ENCODE results near the gene AFG1L.

Gene AFG1L

DNA sequence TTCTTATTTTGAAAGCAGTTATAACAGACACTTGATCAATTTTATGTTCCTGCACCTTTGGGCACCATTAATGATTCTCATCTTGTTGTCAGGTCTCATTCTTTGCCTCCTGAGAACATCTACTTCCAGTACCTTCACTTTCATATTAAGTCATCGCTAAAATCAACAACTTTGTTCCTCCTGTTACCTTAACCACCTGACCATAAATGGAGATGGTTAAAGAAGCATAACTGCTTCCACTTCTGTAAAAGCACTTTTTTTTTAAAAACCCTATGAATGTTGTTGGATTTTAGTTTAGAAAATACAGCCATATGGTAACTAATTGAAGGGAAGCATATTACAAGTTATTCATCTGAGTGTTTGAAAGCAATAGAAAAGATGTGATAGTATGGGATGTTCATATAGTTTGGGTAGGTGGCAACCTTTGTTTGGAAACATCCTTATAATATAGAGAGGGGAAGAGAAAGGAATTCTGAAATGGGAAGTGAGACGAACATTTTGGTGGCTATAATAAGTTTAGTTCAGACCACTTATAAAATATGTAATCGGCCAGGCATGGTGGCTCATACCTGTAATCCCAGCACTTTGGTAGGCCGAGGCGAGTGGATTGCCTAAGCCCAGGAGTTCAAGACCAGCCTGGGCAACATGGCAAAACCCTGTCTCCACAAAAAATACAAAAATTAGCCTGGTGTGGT lies 53.9 kb downstream of the AFG1L start:
- no peak overlapping the region for H3K9ac ChIP-seq (ENCODE audit: low read length in 2 of 2)
- no peaks in the 10 kb centered on the region for H3K36me3 ChIP-seq (ENCODE audit: control insufficient read depth in 2 of 2, insufficient read depth in 2 of 2, low read length in 2 of 2)
- H3K4me3 ChIP-seq (ENCODE audit: low read length in 2 of 2) = no peak overlapping the region
- H3K4me1 ChIP-seq (ENCODE audit: control insufficient read depth, insufficient read depth, low read length) = no peaks in the 10 kb centered on the region
- no peaks in the 10 kb centered on the region for H3K27me3 ChIP-seq (ENCODE audit: control insufficient read depth in 1 of 2, insufficient read depth in 2 of 2, low read length in 2 of 2)
- H3K27ac ChIP-seq (ENCODE audit: low read length) = no peak overlapping the region
- no peaks in the 10 kb centered on the region for H3K9me3 ChIP-seq (ENCODE audit: control insufficient read depth in 2 of 2, low read length in 2 of 2)

DNA sequence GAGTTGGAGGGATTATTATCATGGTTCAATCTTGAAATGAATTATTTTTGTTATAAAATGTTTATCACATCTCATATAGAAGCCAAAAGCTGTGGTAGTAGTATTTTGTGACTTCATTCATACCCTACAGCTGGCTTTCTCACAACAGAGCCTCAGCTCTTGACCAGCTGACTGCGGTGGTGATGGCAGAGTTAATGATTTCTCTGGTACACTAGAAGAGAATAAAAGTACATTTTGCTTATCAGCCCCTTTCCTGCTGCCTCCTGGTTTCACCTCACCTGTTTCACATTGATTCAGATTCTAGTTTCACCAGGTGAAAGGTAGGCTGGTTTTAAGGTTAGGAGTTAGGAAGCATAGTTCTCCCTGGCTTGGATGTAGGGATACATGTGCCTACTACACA lies 55.7 kb downstream of the AFG1L start:
- H3K4me3 ChIP-seq (ENCODE audit: low read length in 2 of 2) = no peak overlapping the region

DNA sequence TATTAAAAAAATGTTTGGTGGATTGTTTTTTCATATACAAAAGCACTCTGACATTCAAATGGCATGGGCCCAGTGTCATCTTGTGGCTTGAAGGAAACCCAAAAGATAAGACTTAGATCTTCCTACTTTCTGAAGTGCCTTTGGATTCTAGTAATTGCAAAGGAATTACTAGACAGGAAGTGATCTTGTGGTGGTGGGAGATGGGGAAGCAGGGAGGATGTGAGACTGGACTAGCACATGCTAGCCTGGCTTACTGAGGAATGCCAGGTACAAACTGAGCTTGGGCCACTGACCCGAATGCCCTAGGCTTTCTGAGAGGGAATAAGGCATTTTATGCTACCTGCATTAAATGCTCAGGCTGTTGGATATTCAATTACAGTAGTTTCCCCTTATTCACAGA lies 59.0 kb downstream of the AFG1L start:
- no peaks in the 10 kb centered on the region for H3K4me1 ChIP-seq (ENCODE audit: control insufficient read depth, insufficient read depth, low read length)
- no peak overlapping the region for H3K4me3 ChIP-seq (ENCODE audit: low read length in 2 of 2)
- H3K27me3 ChIP-seq (ENCODE audit: control insufficient read depth in 1 of 2, insufficient read depth in 2 of 2, low read length in 2 of 2) = no peaks in the 10 kb centered on the region
- peaks cover 0 to 6% of the 10 kb centered on the region in 2 donors for H3K36me3 ChIP-seq (ENCODE audit: control insufficient read depth in 2 of 2, insufficient read depth in 2 of 2, low read length in 2 of 2)
- no peak overlapping the region for H3K9ac ChIP-seq (ENCODE audit: low read length in 2 of 2)
- no peak overlapping the region for H3K27ac ChIP-seq (ENCODE audit: low read length)
- H3K9me3 ChIP-seq (ENCODE audit: control insufficient read depth in 2 of 2, low read length in 2 of 2) = no peaks in the 10 kb centered on the region

More for the DNA sequence above, 55.7 kb downstream of the AFG1L start:
- no peaks in the 10 kb centered on the region for H3K9me3 ChIP-seq (ENCODE audit: control insufficient read depth in 2 of 2, low read length in 2 of 2)
- H3K4me1 ChIP-seq (ENCODE audit: control insufficient read depth, insufficient read depth, low read length) = no peaks in the 10 kb centered on the region
- no peaks in the 10 kb centered on the region for H3K36me3 ChIP-seq (ENCODE audit: control insufficient read depth in 2 of 2, insufficient read depth in 2 of 2, low read length in 2 of 2)
- no peak overlapping the region for H3K27ac ChIP-seq (ENCODE audit: low read length)
- no peak overlapping the region for H3K9ac ChIP-seq (ENCODE audit: low read length in 2 of 2)
- H3K27me3 ChIP-seq (ENCODE audit: control insufficient read depth in 1 of 2, insufficient read depth in 2 of 2, low read length in 2 of 2) = no peaks in the 10 kb centered on the region

DNA sequence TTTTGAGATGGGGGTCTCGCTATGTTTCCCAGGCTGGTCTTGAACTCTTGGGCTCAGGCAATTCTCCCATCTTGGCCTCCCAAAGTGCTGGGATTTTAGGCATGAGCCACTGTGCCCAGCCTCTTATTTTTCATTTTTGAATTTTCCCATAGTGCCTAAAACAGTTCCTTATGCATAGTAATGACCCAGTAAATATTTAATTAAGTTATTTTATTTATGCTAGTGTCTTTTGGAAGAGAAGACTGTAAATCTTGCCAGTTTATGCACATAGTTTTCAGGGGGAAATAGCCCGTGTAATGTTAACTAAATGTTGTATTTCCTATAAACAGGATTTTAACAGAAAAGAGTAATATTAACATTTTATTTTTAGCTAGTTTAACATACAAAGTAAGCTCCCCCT lies 60.3 kb downstream of the AFG1L start:
- peaks cover 0 to 6% of the 10 kb centered on the region in 2 donors for H3K36me3 ChIP-seq (ENCODE audit: control insufficient read depth in 2 of 2, insufficient read depth in 2 of 2, low read length in 2 of 2)
- no peaks in the 10 kb centered on the region for H3K4me1 ChIP-seq (ENCODE audit: control insufficient read depth, insufficient read depth, low read length)
- no peak overlapping the region for H3K27ac ChIP-seq (ENCODE audit: low read length)
- no peaks in the 10 kb centered on the region for H3K9me3 ChIP-seq (ENCODE audit: control insufficient read depth in 2 of 2, low read length in 2 of 2)
- H3K4me3 ChIP-seq (ENCODE audit: low read length in 2 of 2) = no peak overlapping the region
- H3K27me3 ChIP-seq (ENCODE audit: control insufficient read depth in 1 of 2, insufficient read depth in 2 of 2, low read length in 2 of 2) = no peaks in the 10 kb centered on the region
- H3K9ac ChIP-seq (ENCODE audit: low read length in 2 of 2) = no peak overlapping the region

DNA sequence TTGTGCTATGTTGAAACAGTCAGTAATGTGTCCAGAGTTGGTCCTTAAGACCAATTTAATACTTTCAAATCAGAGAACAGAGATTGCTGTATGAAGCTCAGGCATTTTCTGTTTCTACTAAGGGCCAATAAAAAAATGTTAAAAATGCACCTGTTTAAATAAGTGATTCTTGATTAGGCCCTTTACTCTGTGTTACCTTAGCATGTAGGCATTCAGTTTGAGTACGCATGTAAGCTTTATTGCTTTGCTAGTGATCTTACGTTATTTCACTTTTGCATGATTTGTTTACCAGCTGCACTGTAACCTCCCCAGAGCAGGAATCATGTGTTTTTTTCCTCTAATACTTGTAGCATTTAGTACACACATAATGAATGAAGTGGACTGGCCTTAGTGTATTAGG lies 61.0 kb downstream of the AFG1L start:
- no peak overlapping the region for H3K4me3 ChIP-seq (ENCODE audit: low read length in 2 of 2)
- H3K9ac ChIP-seq (ENCODE audit: low read length in 2 of 2) = no peak overlapping the region
- H3K27ac ChIP-seq (ENCODE audit: low read length) = no peak overlapping the region
- H3K9me3 ChIP-seq (ENCODE audit: control insufficient read depth in 2 of 2, low read length in 2 of 2) = no peaks in the 10 kb centered on the region
- H3K27me3 ChIP-seq (ENCODE audit: control insufficient read depth in 1 of 2, insufficient read depth in 2 of 2, low read length in 2 of 2) = no peaks in the 10 kb centered on the region
- no peaks in the 10 kb centered on the region for H3K4me1 ChIP-seq (ENCODE audit: control insufficient read depth, insufficient read depth, low read length)
- H3K36me3 ChIP-seq (ENCODE audit: control insufficient read depth in 2 of 2, insufficient read depth in 2 of 2, low read length in 2 of 2) = peaks cover 0 to 6% of the 10 kb centered on the region in 2 donors

DNA sequence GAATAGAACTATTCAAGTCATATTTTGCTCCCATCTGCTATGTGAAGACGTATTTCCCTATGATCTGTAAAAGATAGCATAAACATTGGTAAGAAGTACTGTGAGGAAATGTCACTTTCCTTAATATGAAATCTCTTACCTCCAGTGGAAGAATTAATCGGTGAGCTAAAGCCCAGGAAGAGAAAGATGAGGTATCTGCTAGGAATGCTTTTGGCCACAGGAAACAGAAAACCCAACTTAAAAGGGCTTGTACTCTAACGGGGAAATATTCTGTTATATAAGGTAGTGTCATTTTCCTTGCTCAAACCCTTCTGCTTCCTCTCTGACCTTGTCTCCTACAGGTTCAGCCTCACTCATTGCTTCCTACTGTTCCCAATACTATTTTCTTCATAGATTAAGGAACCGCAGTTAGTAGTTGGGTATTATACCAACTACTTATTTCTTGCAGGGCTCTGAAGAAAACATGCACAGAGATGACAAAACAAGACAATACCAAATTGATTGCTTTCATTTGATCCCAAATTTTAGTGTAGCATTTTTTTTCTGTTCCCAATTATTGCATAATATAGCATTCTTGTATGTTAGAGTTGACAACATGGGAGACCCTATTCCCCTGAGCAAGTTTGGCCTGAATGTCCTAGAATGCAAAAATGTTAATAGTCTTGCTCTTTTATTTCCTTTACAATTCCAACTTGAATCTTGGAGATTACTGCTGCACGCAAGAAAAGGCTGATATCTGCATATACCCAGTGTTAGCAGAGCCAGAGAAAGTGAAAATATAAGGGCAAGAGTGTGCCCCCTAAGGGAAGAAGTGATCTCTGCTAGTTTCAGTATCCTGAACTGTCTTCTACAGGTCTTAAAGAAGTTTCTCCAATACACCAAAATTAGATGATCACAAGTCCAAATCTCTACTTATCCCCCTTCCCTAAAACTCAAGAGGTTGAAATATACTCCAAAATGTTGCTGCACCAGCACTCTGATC lies 65.3 kb downstream of the AFG1L start:
- no peaks in the 10 kb centered on the region for H3K9me3 ChIP-seq (ENCODE audit: control insufficient read depth in 2 of 2, low read length in 2 of 2)
- H3K27ac ChIP-seq (ENCODE audit: low read length) = no peak overlapping the region
- H3K4me1 ChIP-seq (ENCODE audit: control insufficient read depth, insufficient read depth, low read length) = no peaks in the 10 kb centered on the region
- H3K36me3 ChIP-seq (ENCODE audit: control insufficient read depth in 2 of 2, insufficient read depth in 2 of 2, low read length in 2 of 2) = peaks cover 0 to 6% of the 10 kb centered on the region in 2 donors
- no peak overlapping the region for H3K4me3 ChIP-seq (ENCODE audit: low read length in 2 of 2)
- H3K9ac ChIP-seq (ENCODE audit: low read length in 2 of 2) = no peak overlapping the region
- no peaks in the 10 kb centered on the region for H3K27me3 ChIP-seq (ENCODE audit: control insufficient read depth in 1 of 2, insufficient read depth in 2 of 2, low read length in 2 of 2)

DNA sequence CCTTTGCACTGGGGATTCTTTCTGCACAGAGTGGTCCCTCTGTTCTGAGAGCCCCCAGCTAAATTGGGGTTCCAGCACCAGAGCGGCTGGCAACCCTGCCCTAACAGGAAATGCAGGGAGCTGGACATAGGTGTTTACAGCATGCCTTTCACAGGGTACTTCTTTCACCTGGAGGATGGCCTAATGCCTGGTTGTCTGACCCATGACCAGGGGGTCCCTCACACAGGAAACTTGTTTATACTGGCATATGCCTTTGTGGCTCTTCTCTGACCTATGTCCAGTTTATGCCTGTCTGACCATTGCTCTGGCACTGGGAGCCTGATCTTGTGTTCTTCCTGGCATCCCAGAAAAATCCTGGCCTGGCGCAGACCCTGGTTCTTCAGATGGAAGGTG lies 66.1 kb downstream of the AFG1L start:
- H3K36me3 ChIP-seq (ENCODE audit: control insufficient read depth in 2 of 2, insufficient read depth in 2 of 2, low read length in 2 of 2) = peaks cover 0 to 6% of the 10 kb centered on the region in 2 donors
- H3K4me1 ChIP-seq (ENCODE audit: control insufficient read depth, insufficient read depth, low read length) = no peaks in the 10 kb centered on the region
- no peaks in the 10 kb centered on the region for H3K9me3 ChIP-seq (ENCODE audit: control insufficient read depth in 2 of 2, low read length in 2 of 2)
- no peaks in the 10 kb centered on the region for H3K27me3 ChIP-seq (ENCODE audit: control insufficient read depth in 1 of 2, insufficient read depth in 2 of 2, low read length in 2 of 2)
- no peak overlapping the region for H3K9ac ChIP-seq (ENCODE audit: low read length in 2 of 2)
- no peak overlapping the region for H3K4me3 ChIP-seq (ENCODE audit: low read length in 2 of 2)
- no peak overlapping the region for H3K27ac ChIP-seq (ENCODE audit: low read length)

DNA sequence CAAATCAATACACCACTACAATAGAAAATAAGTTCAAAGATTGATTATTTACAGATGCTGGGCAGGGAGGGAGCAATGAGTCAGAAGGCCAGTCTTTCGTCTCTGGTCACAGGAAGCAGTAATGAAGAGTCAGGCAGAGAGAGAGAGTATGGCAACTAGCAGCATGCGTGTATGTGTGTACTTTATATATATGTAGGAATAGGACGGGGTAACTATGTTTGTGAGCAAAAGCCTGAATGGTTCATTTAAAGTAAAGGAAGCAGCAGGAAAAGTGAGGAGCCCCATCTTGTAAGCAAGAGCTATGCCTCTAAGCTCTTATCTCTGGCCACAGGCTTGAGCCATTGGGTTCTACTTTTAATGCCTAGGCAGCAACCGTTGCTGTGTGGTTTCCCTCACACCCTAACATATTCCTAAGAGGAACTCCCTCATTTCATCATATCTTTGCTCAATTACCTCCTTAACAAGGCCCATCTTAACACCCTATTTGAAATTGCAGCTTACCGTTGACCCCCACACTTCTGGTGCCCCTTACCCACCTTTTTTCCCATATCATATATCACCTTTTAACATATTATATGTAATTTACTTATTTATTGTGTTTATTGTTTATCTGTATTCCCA lies 66.6 kb downstream of the AFG1L start:
- Histone ChIP-seq H3K9ac (ENCODE audit: low read length in 2 of 2) (no peak overlapping the region), H3K36me3 (ENCODE audit: control insufficient read depth in 2 of 2, insufficient read depth in 2 of 2, low read length in 2 of 2) (peaks cover 0 to 6% of the 10 kb centered on the region in 2 donors), H3K4me1 (ENCODE audit: control insufficient read depth, insufficient read depth, low read length) (no peaks in the 10 kb centered on the region), H3K27ac (ENCODE audit: low read length) (no peak overlapping the region), H3K27me3 (ENCODE audit: control insufficient read depth in 1 of 2, insufficient read depth in 2 of 2, low read length in 2 of 2) (no peaks in the 10 kb centered on the region), H3K4me3 (ENCODE audit: low read length in 2 of 2) (no peak overlapping the region), H3K9me3 (ENCODE audit: control insufficient read depth in 2 of 2, low read length in 2 of 2) (no peaks in the 10 kb centered on the region)

DNA sequence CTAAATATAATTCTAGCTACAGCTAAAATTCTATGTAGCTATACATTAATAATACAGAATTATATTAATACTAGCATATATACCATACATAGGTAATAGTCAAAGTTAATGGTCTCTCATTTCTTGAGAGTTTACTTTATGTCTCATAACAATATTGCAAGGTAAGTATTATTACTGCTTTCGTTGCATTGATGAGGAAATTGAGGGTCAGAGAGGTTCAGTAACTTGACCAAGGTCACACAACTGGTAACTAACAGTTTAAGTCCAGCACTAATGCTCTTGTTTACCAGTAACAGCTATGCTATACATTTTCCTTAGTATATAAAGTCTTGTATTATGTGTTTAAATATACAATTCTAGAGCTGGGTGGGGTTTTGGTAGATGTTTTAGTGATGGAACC lies 67.6 kb downstream of the AFG1L start:
- no peak overlapping the region for H3K9ac ChIP-seq (ENCODE audit: low read length in 2 of 2)
- no peak overlapping the region for H3K4me3 ChIP-seq (ENCODE audit: low read length in 2 of 2)
- no peak overlapping the region for H3K27ac ChIP-seq (ENCODE audit: low read length)
- no peaks in the 10 kb centered on the region for H3K27me3 ChIP-seq (ENCODE audit: control insufficient read depth in 1 of 2, insufficient read depth in 2 of 2, low read length in 2 of 2)
- no peaks in the 10 kb centered on the region for H3K4me1 ChIP-seq (ENCODE audit: control insufficient read depth, insufficient read depth, low read length)
- no peaks in the 10 kb centered on the region for H3K36me3 ChIP-seq (ENCODE audit: control insufficient read depth in 2 of 2, insufficient read depth in 2 of 2, low read length in 2 of 2)
- H3K9me3 ChIP-seq (ENCODE audit: control insufficient read depth in 2 of 2, low read length in 2 of 2) = no peaks in the 10 kb centered on the region

DNA sequence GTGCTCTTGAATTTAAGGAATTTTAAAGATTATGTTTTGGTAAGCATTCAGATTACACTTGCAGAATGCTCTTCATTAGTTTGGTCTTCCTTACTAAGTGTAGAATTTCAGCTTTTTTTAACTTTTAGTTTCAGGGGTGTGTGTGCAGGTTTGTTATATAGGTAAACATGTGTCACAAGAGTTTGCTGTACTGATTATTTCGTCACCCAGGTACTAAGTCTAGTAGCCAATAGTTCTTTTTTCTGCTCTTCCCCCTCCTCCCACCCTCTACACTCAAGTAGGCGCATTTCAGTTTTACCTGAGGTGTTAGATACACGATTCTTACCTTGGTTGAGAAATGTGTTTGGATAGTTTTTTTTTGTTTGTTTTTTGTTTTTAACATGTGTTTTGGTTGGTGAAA lies 68.3 kb downstream of the AFG1L start:
- Histone ChIP-seq H3K9ac (ENCODE audit: low read length in 2 of 2) (no peak overlapping the region), H3K27me3 (ENCODE audit: control insufficient read depth in 1 of 2, insufficient read depth in 2 of 2, low read length in 2 of 2) (no peaks in the 10 kb centered on the region), H3K9me3 (ENCODE audit: control insufficient read depth in 2 of 2, low read length in 2 of 2) (no peaks in the 10 kb centered on the region), H3K27ac (ENCODE audit: low read length) (no peak overlapping the region), H3K36me3 (ENCODE audit: control insufficient read depth in 2 of 2, insufficient read depth in 2 of 2, low read length in 2 of 2) (no peaks in the 10 kb centered on the region), H3K4me3 (ENCODE audit: low read length in 2 of 2) (no peak overlapping the region), H3K4me1 (ENCODE audit: control insufficient read depth, insufficient read depth, low read length) (no peaks in the 10 kb centered on the region)

All from stomach smooth muscle (tissue), 2 donors.